ENCODE data around the gene GPHA2.

Gene GPHA2

DNA sequence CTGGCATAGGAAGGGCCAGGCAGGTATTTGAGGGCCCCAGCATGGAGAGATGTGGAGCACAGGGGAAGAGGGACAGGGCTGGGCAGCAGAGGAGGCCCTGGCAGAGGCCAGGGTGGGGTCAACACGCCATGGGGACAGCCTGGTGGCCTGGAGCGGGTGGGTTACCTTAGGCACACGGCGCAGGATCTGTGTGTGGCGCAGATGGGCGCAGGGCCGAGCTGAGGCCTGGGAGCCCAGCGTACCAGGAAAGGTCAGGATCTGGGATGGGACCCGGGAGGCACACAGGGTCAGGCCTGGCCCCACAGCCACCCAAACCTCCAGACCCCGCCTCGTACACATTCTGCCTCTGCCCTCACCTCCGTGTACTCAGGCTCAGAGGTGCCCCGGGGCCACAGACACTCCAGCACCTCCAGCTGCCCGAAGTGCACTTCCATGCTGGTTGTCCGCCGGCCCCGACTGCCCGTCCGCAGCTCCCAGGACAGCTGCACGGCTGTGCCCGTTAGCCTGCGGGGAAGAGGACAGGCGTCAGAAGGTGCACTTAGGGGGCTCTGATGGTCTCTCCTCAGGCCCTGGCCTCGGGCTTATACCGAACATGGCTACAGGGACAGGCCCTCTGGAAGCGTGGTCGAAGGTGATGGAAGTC lies 25.1 kb downstream of the GPHA2 start:
- DNase-seq (ENCODE audit: low spot score): no peak

DNA sequence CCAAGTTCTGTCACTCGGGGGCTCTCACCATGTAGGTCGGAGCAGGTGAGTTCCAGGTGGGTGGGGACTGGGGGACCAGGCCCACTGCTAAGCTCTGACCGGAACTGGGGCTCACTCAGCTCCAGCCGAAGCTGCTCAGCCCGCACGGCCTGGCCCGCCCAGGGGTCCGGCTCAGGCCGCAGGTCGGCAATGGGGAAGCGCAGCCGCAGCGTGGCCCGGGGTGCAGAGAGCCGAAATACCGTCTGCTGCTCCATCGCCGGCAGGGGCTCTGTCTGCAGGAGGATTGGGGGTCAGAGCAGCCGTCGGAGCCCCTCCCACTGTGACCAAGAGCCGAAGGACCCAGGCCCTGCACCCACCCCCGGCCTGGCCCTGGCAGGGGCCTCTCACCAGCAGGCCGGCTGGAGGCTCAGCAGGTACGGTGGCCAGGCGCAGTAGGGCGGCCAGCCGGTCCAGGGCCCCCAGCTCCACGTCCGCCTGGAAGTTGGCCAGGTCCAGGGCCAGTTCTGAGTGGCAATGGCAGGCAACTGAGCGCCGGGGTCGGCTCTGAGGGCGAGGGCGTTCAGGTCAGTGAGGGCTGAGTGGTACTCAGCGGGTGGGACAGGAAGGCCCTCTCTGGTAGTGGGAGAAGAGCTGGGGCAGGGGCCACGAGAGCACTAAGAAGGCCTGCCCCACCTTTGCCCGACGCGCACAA lies 25.9 kb downstream of the GPHA2 start:
- DNase-seq (ENCODE audit: low spot score): no peak

DNA sequence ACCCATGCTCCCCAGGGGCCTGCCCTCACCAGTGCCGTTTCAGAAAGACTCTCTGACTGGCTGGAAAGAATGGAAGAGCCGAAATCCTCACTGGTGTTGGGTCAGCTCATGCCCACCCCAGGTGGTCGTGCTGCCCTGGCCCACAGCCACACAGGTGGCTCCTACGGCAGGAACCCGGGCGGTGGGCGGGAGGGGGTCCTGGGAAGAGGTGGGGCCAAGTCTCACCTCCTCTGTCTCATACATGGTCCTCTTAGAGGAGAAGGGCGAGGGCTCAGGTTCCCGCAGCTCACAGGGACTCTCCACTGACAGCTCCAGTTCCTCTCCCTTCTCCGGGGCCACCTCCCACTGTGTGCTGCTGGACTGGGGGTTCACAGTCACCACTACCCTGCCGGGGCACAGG lies 26.9 kb downstream of the GPHA2 start:
- DNase-seq (ENCODE audit: low spot score): no peak

DNA sequence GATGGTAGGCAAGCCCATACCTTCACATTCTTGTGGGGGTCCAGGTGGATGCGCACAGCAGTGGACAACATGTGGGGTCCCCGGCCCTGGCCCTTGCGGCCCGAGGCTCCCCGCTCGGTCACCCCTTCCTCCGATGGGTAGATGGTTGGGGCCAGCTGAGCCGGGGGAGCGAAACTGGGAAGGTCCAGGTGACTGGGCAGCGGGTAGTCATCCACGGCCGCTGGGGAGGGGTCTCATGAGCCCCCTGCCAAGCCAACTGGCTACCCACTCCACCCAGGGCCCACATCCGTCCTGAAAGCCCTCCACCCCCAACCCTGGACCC lies 29.4 kb downstream of the GPHA2 start:
- DNase-seq (ENCODE audit: low spot score): no peak

- DNase-seq (ENCODE audit: low spot score): no peak
These were observed 30.0 kb downstream of the GPHA2 start for GRCh38 chr11:64905516-64906313.

- DNase-seq (ENCODE audit: low spot score): no peak
These were observed 32.3 kb downstream of the GPHA2 start for GRCh38 chr11:64903291-64903833.

- DNase-seq (ENCODE audit: low spot score): no peak
These were observed 33.4 kb downstream of the GPHA2 start for GRCh38 chr11:64902102-64902900.

- DNase-seq (ENCODE audit: low spot score): no peak
These were observed 34.9 kb downstream of the GPHA2 start for GRCh38 chr11:64900774-64901173.

GRCh38 chr11:64900263-64900678 lies 35.4 kb downstream of the GPHA2 start:
- no peak for DNase-seq (ENCODE audit: low spot score)

DNA sequence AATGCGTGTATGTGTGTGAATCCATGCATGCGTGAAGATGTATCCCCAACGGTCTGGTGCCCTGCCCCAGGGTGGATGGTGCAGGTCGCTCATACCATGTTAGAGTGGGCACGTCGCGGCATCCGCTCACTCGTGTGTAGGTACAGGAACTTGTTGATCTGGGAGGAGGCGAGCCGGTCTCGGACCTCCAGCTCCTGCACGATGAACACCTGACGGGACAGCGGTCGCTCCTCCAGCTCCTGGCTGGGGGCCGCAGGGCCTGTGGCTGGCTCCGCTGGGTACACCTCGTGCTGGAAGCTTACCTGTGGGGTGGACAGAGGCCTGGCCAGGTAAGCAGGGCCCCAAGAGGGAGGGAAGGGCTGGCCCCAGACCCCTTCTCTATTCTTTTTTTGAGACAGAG lies 37.2 kb downstream of the GPHA2 start:
- DNase-seq (ENCODE audit: low spot score): no peak

GRCh38 chr11:64898076-64898445 lies 37.6 kb downstream of the GPHA2 start:
- DNase-seq (ENCODE audit: low spot score): no peak

DNA sequence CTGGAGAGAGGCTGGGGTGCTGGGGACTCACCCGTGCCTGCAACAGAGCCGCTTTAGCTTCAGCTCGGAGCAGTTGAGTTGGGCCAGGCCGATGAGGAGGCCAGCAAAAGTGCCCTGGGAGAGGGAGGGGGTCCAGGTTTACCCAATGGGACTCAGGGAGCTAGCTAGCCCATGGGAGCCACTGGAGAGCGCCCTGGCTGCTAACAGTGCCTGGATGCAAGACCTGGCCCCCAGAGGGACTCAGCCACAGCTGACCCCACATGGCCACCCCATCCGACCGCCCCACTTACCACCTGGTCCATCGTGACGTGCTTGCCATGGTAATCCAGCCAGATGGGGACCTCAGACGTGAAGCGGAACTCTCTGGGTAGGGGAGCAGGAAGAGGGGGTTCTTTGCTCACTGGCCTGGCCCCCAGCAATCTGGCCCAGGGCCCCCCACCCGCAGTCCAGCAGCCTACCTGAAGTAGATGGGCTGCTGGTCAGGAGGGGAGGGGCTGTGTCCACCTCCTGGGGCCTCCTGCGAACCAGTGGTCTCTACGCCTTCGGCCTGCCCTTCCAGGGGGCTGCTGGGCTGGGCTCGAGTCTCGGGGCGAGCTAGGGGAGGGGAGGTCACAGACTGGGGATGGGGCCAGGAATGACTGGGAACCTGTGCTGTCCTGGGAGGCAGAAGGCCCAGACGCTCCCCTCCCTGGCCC lies 38.2 kb downstream of the GPHA2 start:
- DNase-seq (ENCODE audit: low spot score): no peak

DNA sequence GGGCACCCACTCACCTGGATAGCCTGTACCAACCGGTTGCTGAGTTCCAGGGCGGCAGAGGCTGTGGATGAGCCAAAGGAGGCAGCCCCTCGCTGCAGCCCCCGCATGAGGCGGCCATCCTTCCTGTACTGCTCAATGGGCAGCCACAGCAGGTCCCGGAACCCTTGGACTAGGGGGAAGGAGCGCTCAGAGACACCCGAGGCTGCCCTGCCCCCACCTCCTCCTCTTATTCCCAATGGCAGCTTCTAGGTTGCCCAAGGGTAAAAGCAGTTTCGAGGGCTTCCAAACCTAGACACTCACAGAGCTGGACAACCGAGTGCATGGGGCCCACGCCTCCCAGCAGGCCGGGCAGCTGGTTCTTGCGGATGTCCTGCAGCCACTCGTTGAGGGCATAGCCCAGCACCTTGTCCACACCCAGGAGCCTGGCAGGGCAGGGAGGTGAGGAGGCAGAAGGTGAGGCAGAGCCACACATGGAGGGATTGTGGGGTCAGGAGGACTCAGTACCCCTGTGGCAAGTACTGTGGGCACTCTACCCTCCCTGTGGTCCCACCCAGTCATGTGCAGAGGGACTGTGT lies 39.2 kb downstream of the GPHA2 start:
- DNase-seq (ENCODE audit: low spot score): no peak

DNA sequence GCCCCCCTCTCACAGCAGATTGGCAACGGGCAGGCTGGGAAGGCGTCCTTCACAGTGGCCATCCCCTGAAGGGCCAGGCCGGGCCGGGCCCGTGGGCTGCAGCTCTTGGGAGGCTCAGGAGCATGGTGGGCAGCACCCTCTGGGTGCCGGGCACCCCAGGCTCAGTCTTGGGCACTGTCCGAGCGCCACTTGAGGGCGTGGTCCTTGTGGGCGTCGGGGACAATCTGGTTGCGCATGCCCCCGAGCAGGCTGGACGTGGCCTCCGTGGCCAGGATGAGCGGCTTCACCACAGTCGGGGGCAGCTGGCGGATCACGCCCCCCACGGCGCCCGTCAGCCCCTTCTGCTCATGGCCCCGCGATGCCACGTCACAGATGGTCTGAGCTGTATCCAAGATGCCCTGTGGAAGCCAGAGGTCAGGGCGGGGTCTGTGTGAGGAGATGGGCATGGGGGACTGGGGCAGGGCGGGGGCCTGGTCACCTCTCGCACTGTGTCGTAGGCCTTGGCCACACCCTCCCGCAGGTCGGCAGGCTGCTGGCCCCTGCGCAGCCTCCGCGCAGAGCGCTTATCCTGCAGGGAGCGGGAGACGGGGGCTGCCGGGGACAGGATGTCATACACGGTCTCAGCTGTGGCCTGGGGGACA lies 40.8 kb downstream of the GPHA2 start:
- DNase-seq (ENCODE audit: low spot score): no peak

DNA sequence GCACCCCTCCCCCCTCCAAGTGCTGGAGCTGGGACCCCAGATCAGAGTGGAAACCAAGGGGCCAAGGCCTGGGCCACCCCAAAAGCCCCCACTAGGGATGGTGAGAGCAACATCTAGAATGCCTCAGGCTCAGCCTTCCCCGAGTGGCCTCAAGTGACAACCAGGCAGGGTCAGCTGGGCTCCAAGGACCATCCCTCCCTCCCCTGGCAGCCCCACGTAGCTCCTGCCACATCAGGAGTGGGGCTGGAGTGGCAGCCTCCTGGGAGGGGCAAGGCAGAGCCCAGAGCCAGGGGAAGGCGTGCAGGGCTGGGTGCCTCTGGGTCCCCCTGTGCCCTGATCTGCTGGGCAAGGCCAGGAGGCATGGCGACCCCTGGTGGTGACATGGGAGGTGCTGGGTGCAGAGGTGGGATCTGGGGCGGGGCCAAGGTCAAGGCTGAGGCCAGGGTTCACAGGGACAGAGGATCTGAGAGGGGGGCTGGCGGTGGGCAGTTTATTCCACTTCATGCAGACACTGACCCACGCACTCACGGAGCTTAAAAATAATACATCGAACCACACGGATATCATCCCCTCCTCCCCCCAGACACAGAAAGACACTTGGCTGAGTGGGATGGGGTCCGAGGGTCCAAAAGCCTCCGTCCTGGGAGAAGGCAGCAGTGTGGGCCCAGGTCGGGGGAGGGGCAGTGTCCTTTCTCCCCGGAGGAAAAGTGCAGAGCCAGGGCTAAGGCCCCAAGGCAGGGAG lies 41.5 kb downstream of the GPHA2 start:
- DNase-seq (ENCODE audit: low spot score): peak; percentile 94

DNA sequence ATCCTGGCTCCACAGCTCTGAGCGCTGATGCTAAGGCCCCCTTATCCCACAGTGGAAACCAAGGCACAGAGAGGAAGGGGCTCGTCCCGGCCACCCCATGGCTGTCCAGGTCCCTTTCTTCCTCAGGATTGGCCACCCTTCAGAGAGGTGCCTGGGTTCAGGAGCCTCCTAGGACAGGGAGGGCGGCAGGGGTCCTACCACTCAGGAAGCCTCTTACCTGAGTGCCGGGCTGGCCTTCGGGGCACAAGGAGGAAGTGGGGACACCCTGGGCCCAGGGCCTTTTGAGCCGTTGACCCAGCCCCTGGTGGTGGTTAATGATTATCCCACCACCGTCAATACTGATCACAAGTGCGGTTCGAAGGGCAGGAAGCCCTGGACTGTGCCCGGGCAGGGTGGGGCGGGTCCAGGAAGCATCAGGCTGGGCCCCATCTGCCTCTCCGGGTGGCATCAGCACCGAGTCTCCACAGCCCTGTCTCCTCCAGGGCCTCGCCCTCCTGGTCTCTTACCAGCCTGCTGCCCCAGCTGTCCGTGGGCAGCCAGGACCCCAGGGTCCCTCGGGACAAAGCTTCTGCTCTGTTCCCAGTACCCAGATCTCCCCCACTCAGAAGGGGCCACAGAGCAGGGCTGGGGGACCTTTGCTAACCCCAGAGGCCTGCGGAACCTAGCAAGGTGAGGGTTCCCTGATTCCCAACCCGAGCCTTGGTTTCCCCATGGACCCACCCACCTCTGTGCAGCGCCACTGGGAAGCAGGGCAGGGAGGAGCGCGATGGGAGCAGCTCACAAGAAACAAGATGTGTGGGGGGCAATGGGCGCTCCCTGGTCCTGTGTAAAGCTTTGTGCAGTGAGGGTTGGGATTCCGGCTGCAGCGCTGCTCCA lies 42.3 kb downstream of the GPHA2 start:
- no peak for DNase-seq (ENCODE audit: low spot score)

- no peak for DNase-seq (ENCODE audit: low spot score)
These were observed 42.9 kb downstream of the GPHA2 start for GRCh38 chr11:64892838-64893193.

DNA sequence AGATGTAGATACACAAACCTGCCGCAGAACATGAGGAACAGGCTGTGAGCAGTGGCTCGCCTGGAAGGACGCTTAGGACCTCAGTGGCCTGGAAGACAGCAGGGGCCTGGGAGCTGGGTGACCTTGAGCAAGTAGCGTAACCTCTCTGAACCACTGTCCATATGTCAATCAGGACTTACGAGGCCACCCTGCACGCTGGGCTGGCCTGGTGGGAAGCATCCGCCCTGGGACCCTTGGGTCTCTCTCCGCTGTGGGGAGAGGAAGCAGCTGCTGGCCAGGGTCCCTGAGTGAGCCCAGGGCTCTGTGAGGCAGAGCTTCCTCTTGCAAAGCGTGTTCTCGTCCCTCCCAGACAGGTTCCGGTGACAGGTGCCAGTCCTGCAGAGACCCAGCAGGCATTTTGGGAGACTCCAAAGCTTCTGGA lies 43.3 kb downstream of the GPHA2 start:
- DNase-seq (ENCODE audit: low spot score): no peak

DNA sequence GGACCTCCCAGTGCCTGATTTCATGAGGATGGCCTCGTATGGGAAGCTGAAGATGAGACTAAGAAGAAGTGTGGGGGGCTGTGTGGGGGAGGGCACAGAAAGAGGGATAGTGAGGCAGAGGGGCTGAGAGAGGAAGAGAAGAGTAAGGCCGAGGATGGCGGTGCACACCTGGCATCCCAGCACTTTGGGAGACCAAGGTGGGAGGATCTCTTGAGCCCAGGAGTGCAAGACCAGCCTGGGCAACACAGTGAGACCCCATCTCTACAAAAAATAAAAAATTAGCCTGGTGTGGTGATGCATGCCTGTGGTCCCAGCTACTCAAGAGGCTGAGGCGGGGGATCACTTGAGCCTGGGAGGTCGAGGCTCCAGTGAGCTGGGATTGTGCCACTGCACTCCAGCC lies 43.8 kb downstream of the GPHA2 start:
- DNase-seq (ENCODE audit: low spot score): no peak
